ENCODE measurements around the gene MIXL1.
"Not testable (repeated sequence)": the region's sequence is repeated elsewhere in the genome, so short reads cannot be mapped to it uniquely, and the experiment has no call there.

MIXL1 gene

GRCh38 chr1:226215239-226215638, 8.2 kb upstream of the MIXL1 start:
- DNase-seq (ENCODE audit: low read depth): no peak

GRCh38 chr1:226216056-226216455, 7.4 kb upstream of the MIXL1 start:
- no peak for DNase-seq (ENCODE audit: low read depth)

DNA sequence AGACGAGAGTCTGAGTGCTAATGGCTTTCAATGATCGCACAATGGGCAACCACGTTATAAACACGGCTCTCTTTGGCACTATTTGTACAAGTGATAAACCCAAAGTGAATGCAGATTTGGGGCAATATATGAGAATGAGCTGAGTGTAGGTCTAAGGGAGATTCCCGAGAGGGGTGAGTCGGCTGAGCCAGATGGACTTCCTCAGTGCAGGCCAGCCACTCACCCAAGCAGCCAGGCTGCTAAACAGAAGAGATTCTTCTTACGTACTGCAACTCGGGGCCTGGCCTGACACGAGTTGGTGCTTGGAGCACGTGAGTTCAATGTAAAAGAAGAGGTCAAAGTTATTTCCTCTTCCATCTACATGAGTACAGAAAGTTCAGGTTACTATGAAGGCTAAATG, 6.2 kb upstream of the MIXL1 start:
- no peak for DNase-seq (ENCODE audit: low read depth)

- no peak for DNase-seq (ENCODE audit: low read depth)
Observed at GRCh38 chr1:226220473-226221189, 2.8 kb upstream of the MIXL1 start.

DNA sequence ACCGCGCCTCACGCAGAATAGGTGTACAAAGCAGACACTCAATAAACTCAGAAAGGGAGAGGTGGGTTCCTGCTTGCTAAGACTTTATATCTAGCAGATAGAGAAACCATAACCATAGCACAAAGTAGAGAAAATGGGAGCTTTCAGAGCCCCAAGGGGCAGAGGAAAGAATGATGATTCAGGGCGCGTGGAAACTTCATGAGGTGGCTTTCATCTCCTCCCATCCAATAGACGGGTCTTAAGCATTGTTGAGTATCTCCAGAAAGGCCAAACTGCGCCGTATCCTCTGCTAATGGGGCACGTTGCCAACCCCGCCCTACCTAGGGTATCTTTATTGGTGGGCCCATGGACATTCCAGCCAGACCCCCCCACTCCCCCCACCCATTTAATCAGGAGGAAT, 778 bp upstream of the MIXL1 start:
- DNase-seq (ENCODE audit: low read depth): no peak

GRCh38 chr1:226223786-226224244, 351 bp downstream of the MIXL1 start:
- no peak for DNase-seq (ENCODE audit: low read depth)

DNA sequence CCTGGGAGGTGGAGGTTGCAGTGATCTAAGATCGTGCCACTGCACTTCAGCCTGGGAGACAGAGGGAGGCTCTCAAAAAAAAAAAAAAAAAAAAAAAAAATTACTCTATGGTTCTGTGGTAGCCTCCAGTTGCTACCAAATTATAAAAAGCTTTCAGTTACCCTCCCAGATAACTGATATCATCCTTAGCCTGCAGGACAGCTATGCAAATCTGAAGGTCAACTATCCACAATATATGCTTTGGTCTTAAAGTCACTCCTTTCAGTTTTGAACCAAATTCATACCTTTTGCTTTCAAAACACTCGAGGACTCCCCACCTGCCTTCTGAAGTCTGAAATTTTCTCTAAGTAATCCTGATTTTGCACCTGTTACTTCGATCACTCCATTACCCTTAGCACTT, 3.1 kb downstream of the MIXL1 start:
- no peak for DNase-seq (ENCODE audit: low read depth)

- no peak for DNase-seq (ENCODE audit: low read depth)
Observed at GRCh38 chr1:226233293-226233692, 9.8 kb downstream of the MIXL1 start.

- DNase-seq (ENCODE audit: low read depth): no peak
Observed at GRCh38 chr1:226233806-226234205, 10.3 kb downstream of the MIXL1 start.

- no peak for DNase-seq (ENCODE audit: low read depth)
Observed at GRCh38 chr1:226236826-226237225, 13.4 kb downstream of the MIXL1 start.

- DNase-seq (ENCODE audit: low read depth): no peak
Observed at GRCh38 chr1:226239421-226239820, 16.0 kb downstream of the MIXL1 start.

GRCh38 chr1:226248091-226248490, 24.6 kb downstream of the MIXL1 start:
- DNase-seq (ENCODE audit: low read depth): no peak

GRCh38 chr1:226248796-226249195, 25.3 kb downstream of the MIXL1 start:
- no peak for DNase-seq (ENCODE audit: low read depth)

GRCh38 chr1:226250511-226250910, 27.0 kb downstream of the MIXL1 start:
- DNase-seq (ENCODE audit: low read depth): no peak

DNA sequence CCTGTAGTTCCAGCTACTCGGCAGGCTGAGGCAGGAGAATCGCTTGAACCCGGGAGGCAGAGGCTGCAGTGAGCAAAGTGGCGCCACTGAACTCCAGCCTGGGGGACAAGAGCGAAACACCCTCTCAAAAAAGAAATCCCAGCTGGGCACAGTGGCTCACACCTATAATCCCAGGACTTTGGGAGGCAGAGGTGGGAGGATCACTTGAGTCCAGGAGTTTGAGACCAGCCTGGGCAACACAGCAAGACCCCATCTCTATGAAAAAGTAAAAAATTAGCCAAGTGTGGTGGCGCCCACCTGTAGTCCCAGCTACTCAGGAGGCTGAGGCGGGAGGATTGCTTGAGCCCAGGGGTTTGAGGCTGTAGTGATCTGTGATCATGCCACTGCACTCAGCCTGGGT, 29.4 kb downstream of the MIXL1 start:
- not testable (repeated sequence) for DNase-seq (ENCODE audit: low read depth)

GRCh38 chr1:226253933-226254332, 30.5 kb downstream of the MIXL1 start:
- DNase-seq (ENCODE audit: low read depth): no peak

DNA sequence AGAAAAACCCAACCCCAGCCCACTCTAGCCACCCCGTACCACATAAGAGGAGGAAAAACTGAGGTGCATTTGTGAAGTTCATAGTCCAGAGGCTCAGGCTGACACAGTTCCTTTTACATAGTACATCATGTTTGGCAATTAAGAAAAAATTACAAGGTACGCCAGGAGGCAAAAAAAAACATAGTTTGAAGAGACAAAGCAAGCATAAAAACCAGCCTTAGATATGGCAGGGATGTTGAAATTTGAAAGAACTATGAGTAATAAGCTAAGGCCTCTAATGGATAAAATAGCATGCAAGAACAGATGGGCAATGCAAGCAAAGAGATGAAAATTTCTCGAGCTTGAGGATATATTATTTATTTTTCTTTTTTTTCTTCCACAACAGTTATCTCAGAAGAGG, 31.9 kb downstream of the MIXL1 start:
- no peak for DNase-seq (ENCODE audit: low read depth)

DNA sequence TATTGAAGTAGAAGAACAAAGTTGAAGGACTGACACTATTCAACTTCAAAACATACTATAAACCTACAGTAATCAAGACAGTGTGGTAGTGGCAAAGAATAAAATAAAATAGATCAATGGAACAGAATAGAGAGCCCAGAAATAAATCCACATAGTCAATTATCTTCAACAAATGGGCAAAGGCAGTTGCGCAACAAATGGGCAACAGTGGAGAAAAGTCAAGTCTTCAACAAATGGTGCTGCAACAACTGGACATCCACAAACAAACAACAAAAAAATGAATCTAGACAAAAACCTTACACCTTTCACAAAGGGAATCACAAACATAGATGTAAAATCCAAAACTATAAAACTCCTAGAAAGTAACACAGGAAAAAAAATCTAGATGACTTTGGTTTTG, 38.4 kb downstream of the MIXL1 start:
- DNase-seq (ENCODE audit: low read depth): no peak

- DNase-seq (ENCODE audit: low read depth): no peak
Observed at GRCh38 chr1:226268421-226269124, 45.1 kb downstream of the MIXL1 start.

GRCh38 chr1:226272233-226272902, 48.9 kb downstream of the MIXL1 start:
- not testable (repeated sequence) for DNase-seq (ENCODE audit: low read depth)

DNA sequence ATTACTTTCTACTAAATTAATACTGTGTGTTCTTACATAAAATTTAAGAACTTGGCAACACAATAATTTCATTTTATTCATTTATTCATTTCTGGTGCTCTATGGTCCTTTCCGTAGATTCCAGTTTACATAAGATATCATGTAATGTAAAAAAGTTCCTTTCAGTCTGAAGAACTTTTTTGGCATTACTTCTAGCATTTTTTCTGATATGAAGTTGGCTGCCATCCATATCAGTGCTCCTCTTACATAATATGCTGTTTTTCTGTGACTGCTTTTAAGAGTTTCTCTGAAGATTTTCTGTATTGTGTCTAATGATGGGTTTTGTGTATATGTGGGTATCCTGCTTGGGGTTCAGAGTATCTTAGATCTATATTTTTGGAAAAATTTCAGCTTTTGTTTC, 50.7 kb downstream of the MIXL1 start:
- DNase-seq (ENCODE audit: low read depth): no peak

DNA sequence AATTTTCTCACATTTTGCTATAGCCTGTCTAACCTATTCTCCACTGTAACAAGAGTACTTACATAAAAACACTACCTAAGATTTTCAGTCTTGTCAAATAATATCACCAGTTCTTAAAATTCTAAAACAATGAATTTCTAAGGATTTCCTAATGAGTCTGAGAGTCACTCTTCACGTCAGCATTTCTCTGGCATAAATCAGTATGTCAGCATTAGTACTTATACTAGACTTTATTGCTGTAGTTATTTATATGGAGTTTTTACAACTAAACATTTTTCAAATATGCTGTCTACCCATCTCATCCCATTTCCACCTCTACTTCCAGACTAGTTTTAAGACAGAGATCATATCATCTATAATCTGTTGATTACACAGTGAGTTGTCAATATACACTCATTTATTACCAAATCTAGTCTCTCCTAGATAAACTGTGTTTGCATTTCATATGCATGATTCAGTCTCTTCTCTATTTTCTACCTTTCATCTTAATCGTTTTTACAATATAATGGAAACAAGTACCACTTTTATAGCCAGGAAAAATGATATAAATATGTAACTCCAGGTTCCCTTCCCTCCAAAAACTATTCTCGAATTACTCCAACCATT, 52.7 kb downstream of the MIXL1 start:
- no peak for DNase-seq (ENCODE audit: low read depth)

Data from stimulated activated CD8-positive, alpha-beta memory T cell treated with anti-CD3 and anti-CD28 coated beads, Interleukin-12 subunit alpha, Interleukin-12 subunit beta, amount 100 ng/mL, for 1 hour (primary cell).